CD8-positive, alpha-beta memory T cell (primary cell): Measurements from ENCODE around the gene INSL3. TPM values are rescaled to one million over a fixed set of nuclear protein-coding genes. Genes with fewer than 3 reads are reported as not detected.

Experiments
- polyA plus RNA-seq: library from polyadenylated mRNA; unstranded; fragments of 300-500 nt; fragmentation: Illumina TruSeq; gene quantifications from one replicate; pipeline ENCODE4 v1.2.3, GENCODE V29; 2021
- total RNA-seq, 2 experiments: library from RNA; stranded (reverse); gene quantifications; one replicate each; pipeline ENCODE4 v1.2.3, GENCODE V29; 2021

The INSL3 gene
- total and polyA plus RNA-seq, 3 experiments from 2014 or later: 1.8 to 2.9 (median 2.6) TPM

Other genes with a start within 250 kb of the INSL3 start
- not detected for gene UNC13A, start 133.2 kb downstream of the INSL3 start, total RNA-seq
- not detected for gene UNC13A, start 133.2 kb downstream of the INSL3 start, polyA plus RNA-seq
- 10 to 100 TPM; 66.1 to 72.3 TPM for gene MAP1S, start 102.0 kb downstream of the INSL3 start, total RNA-seq
- 43.0 TPM for gene MAP1S, start 102.0 kb downstream of the INSL3 start, polyA plus RNA-seq
- 10 to 100 TPM; 37.7 to 38.7 TPM for gene FCHO1, start 70.0 kb downstream of the INSL3 start, total RNA-seq
- gene FCHO1, start 70.0 kb downstream of the INSL3 start, polyA plus RNA-seq: 23.0 TPM
- not detected for gene B3GNT3, start 26.4 kb downstream of the INSL3 start, total RNA-seq
- not detected for gene B3GNT3, start 26.4 kb downstream of the INSL3 start, polyA plus RNA-seq
- 100 to 1,000 TPM; 119 to 125 TPM for gene JAK3, start 26.5 kb upstream of the INSL3 start, total RNA-seq
- 84.0 TPM for gene JAK3, start 26.5 kb upstream of the INSL3 start, polyA plus RNA-seq
- 1,000 to 10,000 TPM; 3,114 to 3,151 TPM for gene RPL18A, start 38.4 kb upstream of the INSL3 start, total RNA-seq
- gene RPL18A, start 38.4 kb upstream of the INSL3 start, polyA plus RNA-seq: 3,296 TPM
- 1 to 10 TPM; 1.2 to 1.7 TPM for gene SLC5A5, start 50.4 kb upstream of the INSL3 start, total RNA-seq
- 0.33 TPM for gene SLC5A5, start 50.4 kb upstream of the INSL3 start, polyA plus RNA-seq
- 100 to 1,000 TPM; 184 to 195 TPM for gene CCDC124, start 111.5 kb upstream of the INSL3 start, total RNA-seq
- 65.7 TPM for gene CCDC124, start 111.5 kb upstream of the INSL3 start, polyA plus RNA-seq
- gene KCNN1, start 145.6 kb upstream of the INSL3 start, total RNA-seq: under 1 TPM; 0.13 to 0.15 TPM
- not detected for gene KCNN1, start 145.6 kb upstream of the INSL3 start, polyA plus RNA-seq
- gene ARRDC2, start 186.7 kb upstream of the INSL3 start, total RNA-seq: 10 to 100 TPM; 33.5 to 37.1 TPM
- gene ARRDC2, start 186.7 kb upstream of the INSL3 start, polyA plus RNA-seq: 45.8 TPM